ENCODE measurements around the gene IGFBP7.

DNA sequence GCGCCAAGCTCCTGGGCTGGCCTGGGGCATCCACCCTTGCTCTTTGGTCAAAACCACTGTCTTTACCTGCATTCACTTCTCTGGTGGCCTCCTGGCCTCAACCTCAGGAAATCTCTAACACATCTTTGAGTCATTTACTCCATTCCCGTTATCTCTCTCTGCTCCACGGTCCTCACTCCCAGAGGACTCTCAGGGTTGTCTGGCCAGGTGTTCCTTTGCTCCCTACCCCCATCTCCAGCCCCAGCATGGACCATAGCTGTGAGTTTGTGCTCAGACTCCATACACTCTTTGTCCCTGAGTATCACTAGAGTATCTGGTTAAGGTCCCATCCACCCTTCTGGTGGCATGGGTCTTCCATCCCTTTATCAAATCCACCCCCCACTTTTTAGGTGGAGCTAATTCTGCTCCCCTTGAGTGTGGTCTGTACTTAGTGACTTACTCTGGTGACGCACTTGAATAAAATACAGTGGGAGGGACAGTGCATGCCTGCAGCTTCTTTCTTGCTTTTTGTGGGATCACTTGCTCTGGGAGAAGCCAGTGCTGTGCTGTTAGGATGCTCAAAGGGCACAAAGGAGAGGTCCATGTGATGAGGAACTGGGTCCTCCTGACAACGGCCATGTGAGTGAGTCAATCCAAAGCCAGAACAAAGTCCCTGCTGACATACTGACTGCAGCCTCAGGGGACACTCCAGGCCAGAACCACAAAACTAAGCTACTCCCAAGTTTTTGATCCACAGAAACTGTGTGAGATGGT is 44.3 kb downstream of the IGFBP7 start:
- TF ChIP-seq POLR2A (IDR thresholded peaks at IDR 0.05) (no peak), EP300 (IDR thresholded peaks at IDR 0.05) (no peak)
- TF ChIP-seq, protein P1, sequence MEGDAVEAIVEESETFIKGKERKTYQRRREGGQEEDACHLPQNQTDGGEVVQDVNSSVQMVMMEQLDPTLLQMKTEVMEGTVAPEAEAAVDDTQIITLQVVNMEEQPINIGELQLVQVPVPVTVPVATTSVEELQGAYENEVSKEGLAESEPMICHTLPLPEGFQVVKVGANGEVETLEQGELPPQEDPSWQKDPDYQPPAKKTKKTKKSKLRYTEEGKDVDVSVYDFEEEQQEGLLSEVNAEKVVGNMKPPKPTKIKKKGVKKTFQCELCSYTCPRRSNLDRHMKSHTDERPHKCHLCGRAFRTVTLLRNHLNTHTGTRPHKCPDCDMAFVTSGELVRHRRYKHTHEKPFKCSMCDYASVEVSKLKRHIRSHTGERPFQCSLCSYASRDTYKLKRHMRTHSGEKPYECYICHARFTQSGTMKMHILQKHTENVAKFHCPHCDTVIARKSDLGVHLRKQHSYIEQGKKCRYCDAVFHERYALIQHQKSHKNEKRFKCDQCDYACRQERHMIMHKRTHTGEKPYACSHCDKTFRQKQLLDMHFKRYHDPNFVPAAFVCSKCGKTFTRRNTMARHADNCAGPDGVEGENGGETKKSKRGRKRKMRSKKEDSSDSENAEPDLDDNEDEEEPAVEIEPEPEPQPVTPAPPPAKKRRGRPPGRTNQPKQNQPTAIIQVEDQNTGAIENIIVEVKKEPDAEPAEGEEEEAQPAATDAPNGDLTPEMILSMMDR (IDR thresholded peaks at IDR 0.05) = no peak
